ENCODE results near the gene UTP3.
"Not testable (repeated sequence)": the region's sequence is repeated elsewhere in the genome, so short reads cannot be mapped to it uniquely, and the experiment has no call there.

The UTP3 gene

GRCh38 chr4:70658418-70658817 lies 29.9 kb upstream of the UTP3 start:
- H3K4me3 ChIP-seq (ENCODE audit: low read depth, low read length): no peak overlapping the region
- DNase-seq (ENCODE audit: low read depth): no peak
- TF ChIP-seq MYC (IDR thresholded peaks at IDR 0.05; ENCODE audit: low read depth, low read length) (no peak), CTCF (IDR thresholded peaks at IDR 0.05; ENCODE audit: low read depth, low read length) (no peak), POLR2A (IDR thresholded peaks at IDR 0.05; ENCODE audit: extremely low read depth, insufficient read length) (no peak), MAX (IDR thresholded peaks at IDR 0.05; ENCODE audit: low read depth, low read length) (no peak)

- no peak for TF ChIP-seq CTCF (IDR thresholded peaks at IDR 0.05; ENCODE audit: low read depth, low read length)
- no peak for TF ChIP-seq MYC (IDR thresholded peaks at IDR 0.05; ENCODE audit: low read depth, low read length)
- TF ChIP-seq POLR2A (IDR thresholded peaks at IDR 0.05; ENCODE audit: extremely low read depth, insufficient read length): no peak
- no peak for TF ChIP-seq MAX (IDR thresholded peaks at IDR 0.05; ENCODE audit: low read depth, low read length)
- H3K4me3 ChIP-seq (ENCODE audit: low read depth, low read length): no peak overlapping the region
- DNase-seq (ENCODE audit: low read depth): peak; percentile 18
Measured at GRCh38 chr4:70660106-70660505, 28.2 kb upstream of the UTP3 start.

- not testable (repeated sequence) for H3K4me3 ChIP-seq (ENCODE audit: low read depth, low read length); DNase-seq (ENCODE audit: low read depth)
Measured at GRCh38 chr4:70661309-70661922, 26.9 kb upstream of the UTP3 start.

- no peak for DNase-seq (ENCODE audit: low read depth)
- H3K4me3 ChIP-seq (ENCODE audit: low read depth, low read length): no peak within 1 kb of the TSS
- TF ChIP-seq POLR2A (IDR thresholded peaks at IDR 0.05; ENCODE audit: extremely low read depth, insufficient read length): no peak
- TF ChIP-seq MYC (IDR thresholded peaks at IDR 0.05; ENCODE audit: low read depth, low read length): no peak
- TF ChIP-seq MAX (IDR thresholded peaks at IDR 0.05; ENCODE audit: low read depth, low read length): no peak
- no peak for TF ChIP-seq CTCF (IDR thresholded peaks at IDR 0.05; ENCODE audit: low read depth, low read length)
Measured at GRCh38 chr4:70666369-70666768, 22.0 kb upstream of the UTP3 start, which contains the start of gene JCHAIN. Gene JCHAIN, minus strand, starts transcription at chr4:70666508. Its CDS starts 18 bp downstream, at chr4:70666490.

GRCh38 chr4:70667740-70668535 lies 20.4 kb upstream of the UTP3 start:
- no peak for TF ChIP-seq POLR2A (IDR thresholded peaks at IDR 0.05; ENCODE audit: extremely low read depth, insufficient read length)
- no peak for TF ChIP-seq MAX (IDR thresholded peaks at IDR 0.05; ENCODE audit: low read depth, low read length)
- TF ChIP-seq CTCF (IDR thresholded peaks at IDR 0.05; ENCODE audit: low read depth, low read length): no peak
- TF ChIP-seq MYC (IDR thresholded peaks at IDR 0.05; ENCODE audit: low read depth, low read length): no peak
- no peak overlapping the region for H3K4me3 ChIP-seq (ENCODE audit: low read depth, low read length)
- DNase-seq (ENCODE audit: low read depth): no peak

GRCh38 chr4:70670332-70671014 lies 17.9 kb upstream of the UTP3 start:
- no peak overlapping the region for H3K4me3 ChIP-seq (ENCODE audit: low read depth, low read length)
- TF ChIP-seq CTCF (IDR thresholded peaks at IDR 0.05; ENCODE audit: low read depth, low read length) (no peak), MYC (IDR thresholded peaks at IDR 0.05; ENCODE audit: low read depth, low read length) (no peak), POLR2A (IDR thresholded peaks at IDR 0.05; ENCODE audit: extremely low read depth, insufficient read length) (no peak), MAX (IDR thresholded peaks at IDR 0.05; ENCODE audit: low read depth, low read length) (no peak)
- no peak for DNase-seq (ENCODE audit: low read depth)

Measured in NB4 (cell line).